Lung microvascular endothelial cell (primary cell): ENCODE data around the gene CD3E. TPM values are rescaled to one million over a fixed set of nuclear protein-coding genes. Genes with fewer than 3 reads are reported as not detected.

ENCODE experiments used
- total RNA-seq: library from RNA; depleted of rRNA; stranded (reverse); fragments of >200 nt; gene quantifications from 2 replicates; pipeline ENCODE4 v1.2.1, GENCODE V29; 2014

Gene CD3E
- total RNA-seq, 1 donor from 2014 or later = not detected

Other genes with a start within 250 kb of the CD3E start
- gene TMPRSS4, start 227.7 kb upstream of the CD3E start, total RNA-seq = not detected in 2 replicates
- not detected in 2 replicates for gene SMIM35, start 217.8 kb upstream of the CD3E start, total RNA-seq
- under 0.01 TPM in 1 of 2 replicates, not detected in the other for gene SCN4B, start 151.9 kb upstream of the CD3E start, total RNA-seq
- not detected in 2 replicates for gene SCN2B, start 128.1 kb upstream of the CD3E start, total RNA-seq
- under 0.01 TPM in 1 of 2 replicates, not detected in the other for gene JAML, start 79.7 kb upstream of the CD3E start, total RNA-seq
- 1.4 and 5.2 TPM in 2 replicates for gene MPZL3, start 52.4 kb upstream of the CD3E start, total RNA-seq
- gene MPZL2, start 40.4 kb upstream of the CD3E start, total RNA-seq = 4.4 and 14.2 TPM in 2 replicates
- not detected in 2 replicates for gene CD3D, start 38.0 kb downstream of the CD3E start, total RNA-seq
- not detected in 2 replicates for gene CD3G, start 39.6 kb downstream of the CD3E start, total RNA-seq
- gene UBE4A, start 54.9 kb downstream of the CD3E start, total RNA-seq = 19.2 and 20.0 TPM in 2 replicates
- gene ATP5MG, start 96.9 kb downstream of the CD3E start, total RNA-seq = 82.8 and 95.6 TPM in 2 replicates
- gene KMT2A, start 131.8 kb downstream of the CD3E start, total RNA-seq = 12.4 and 14.5 TPM in 2 replicates
- 0.44 and 1.6 TPM in 2 replicates for gene TTC36, start 222.7 kb downstream of the CD3E start, total RNA-seq
- 13.7 and 23.4 TPM in 2 replicates for gene TMEM25, start 226.5 kb downstream of the CD3E start, total RNA-seq